ENCODE results near the gene PRICKLE3. TPM values are rescaled to one million over a fixed set of nuclear protein-coding genes. Genes with fewer than 3 reads are reported as not detected.

PRICKLE3 gene
- total RNA-seq, 1 donor from 2014 or later, result 26.5 TPM

DNA sequence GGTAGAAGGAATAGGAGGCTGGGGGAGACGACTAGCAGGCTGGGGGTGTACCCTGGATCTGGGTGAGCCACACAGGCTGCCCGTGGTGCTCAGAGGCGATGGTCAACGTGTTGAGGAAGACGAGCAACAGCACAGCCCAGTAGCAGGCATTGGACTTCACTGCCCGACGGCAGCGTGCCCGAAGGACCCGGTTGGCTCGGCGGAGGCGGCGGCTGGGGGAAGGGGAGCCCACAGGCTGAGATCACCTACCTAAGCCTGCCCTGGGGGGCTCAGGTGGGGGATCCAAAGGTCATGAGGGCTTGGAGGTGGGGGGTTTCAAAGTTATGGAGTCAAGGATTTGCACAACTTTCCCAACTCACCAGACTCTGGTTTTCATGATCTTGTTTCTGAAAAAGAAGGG lies 39.7 kb upstream of the PRICKLE3 start:
- Histone ChIP-seq H3K36me3 (no peaks in the 10 kb centered on the region), H3K9me3 (no peaks in the 10 kb centered on the region), H3K27me3 (no peaks in the 10 kb centered on the region), H3K27ac (no peak overlapping the region), H3K4me1 (no peaks in the 10 kb centered on the region), H3K4me3 (no peak overlapping the region)
- intact Hi-C loops (cut with DNase I), result no loop called here
- TF ChIP-seq POLR2A (IDR thresholded peaks at IDR 0.05) (no peak), POLR2AphosphoS5 (IDR thresholded peaks at IDR 0.05; ENCODE audit: insufficient read depth in 1 of 2, low read depth in 1 of 2) (no peak)
- TF ChIP-seq, protein P1, sequence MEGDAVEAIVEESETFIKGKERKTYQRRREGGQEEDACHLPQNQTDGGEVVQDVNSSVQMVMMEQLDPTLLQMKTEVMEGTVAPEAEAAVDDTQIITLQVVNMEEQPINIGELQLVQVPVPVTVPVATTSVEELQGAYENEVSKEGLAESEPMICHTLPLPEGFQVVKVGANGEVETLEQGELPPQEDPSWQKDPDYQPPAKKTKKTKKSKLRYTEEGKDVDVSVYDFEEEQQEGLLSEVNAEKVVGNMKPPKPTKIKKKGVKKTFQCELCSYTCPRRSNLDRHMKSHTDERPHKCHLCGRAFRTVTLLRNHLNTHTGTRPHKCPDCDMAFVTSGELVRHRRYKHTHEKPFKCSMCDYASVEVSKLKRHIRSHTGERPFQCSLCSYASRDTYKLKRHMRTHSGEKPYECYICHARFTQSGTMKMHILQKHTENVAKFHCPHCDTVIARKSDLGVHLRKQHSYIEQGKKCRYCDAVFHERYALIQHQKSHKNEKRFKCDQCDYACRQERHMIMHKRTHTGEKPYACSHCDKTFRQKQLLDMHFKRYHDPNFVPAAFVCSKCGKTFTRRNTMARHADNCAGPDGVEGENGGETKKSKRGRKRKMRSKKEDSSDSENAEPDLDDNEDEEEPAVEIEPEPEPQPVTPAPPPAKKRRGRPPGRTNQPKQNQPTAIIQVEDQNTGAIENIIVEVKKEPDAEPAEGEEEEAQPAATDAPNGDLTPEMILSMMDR (IDR thresholded peaks at IDR 0.05), result no peak
- no peak for DNase-seq (ENCODE audit: extremely low spot score in 2 of 2)

DNA sequence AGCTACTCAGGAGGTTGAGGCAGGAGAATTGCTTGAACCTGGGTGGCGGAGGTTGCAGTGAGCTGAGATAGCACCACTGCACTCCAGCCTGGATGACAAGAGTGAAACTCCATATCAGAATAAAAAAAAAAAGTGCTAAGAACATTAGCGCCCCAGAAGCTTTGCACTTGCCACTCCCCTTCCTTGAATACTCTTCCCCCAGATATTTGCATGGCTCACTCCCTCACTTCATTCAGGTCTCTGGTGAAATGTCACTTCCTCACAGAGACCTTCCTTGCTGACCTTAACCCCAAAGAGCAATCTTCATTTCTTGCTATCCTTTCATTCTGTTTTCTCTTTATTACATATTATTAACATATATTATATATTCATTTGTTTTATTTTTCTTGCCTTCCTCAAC lies 35.7 kb upstream of the PRICKLE3 start:
- H3K27me3 ChIP-seq, result no peaks in the 10 kb centered on the region
- H3K36me3 ChIP-seq, result no peaks in the 10 kb centered on the region
- H3K4me1 ChIP-seq, result no peaks in the 10 kb centered on the region
- no peak overlapping the region for H3K27ac ChIP-seq
- no peak for DNase-seq (ENCODE audit: extremely low spot score in 2 of 2)
- intact Hi-C loops (cut with DNase I), result no loop called here
- TF ChIP-seq POLR2A (IDR thresholded peaks at IDR 0.05), result no peak
- TF ChIP-seq, protein P1 (IDR thresholded peaks at IDR 0.05), result no peak
- no peak for TF ChIP-seq POLR2AphosphoS5 (IDR thresholded peaks at IDR 0.05; ENCODE audit: insufficient read depth in 1 of 2, low read depth in 1 of 2)
- H3K4me3 ChIP-seq, result no peak overlapping the region
- no peaks in the 10 kb centered on the region for H3K9me3 ChIP-seq

GRCh38 chrX:49220100-49220499 lies 33.9 kb upstream of the PRICKLE3 start:
- H3K9me3 ChIP-seq, result no peaks in the 10 kb centered on the region
- no peaks in the 10 kb centered on the region for H3K4me1 ChIP-seq
- H3K36me3 ChIP-seq, result no peaks in the 10 kb centered on the region
- intact Hi-C loops (cut with DNase I), result no loop called here
- no peak overlapping the region for H3K4me3 ChIP-seq
- H3K27me3 ChIP-seq, result no peaks in the 10 kb centered on the region
- no peak for DNase-seq (ENCODE audit: extremely low spot score in 2 of 2)
- H3K27ac ChIP-seq, result no peak overlapping the region
- TF ChIP-seq POLR2AphosphoS5 (IDR thresholded peaks at IDR 0.05; ENCODE audit: insufficient read depth in 1 of 2, low read depth in 1 of 2) (no peak), POLR2A (IDR thresholded peaks at IDR 0.05) (no peak)

GRCh38 chrX:49214996-49215526 lies 28.9 kb upstream of the PRICKLE3 start:
- Histone ChIP-seq H3K27me3 (no peaks in the 10 kb centered on the region), H3K4me1 (no peaks in the 10 kb centered on the region), H3K4me3 (no peak overlapping the region), H3K27ac (no peak overlapping the region), H3K36me3 (no peaks in the 10 kb centered on the region), H3K9me3 (no peaks in the 10 kb centered on the region)
- intact Hi-C loops (cut with DNase I), result no loop called here
- DNase-seq (ENCODE audit: extremely low spot score in 2 of 2), result no peak
- TF ChIP-seq POLR2A (IDR thresholded peaks at IDR 0.05), result no peak
- TF ChIP-seq, protein P1 (IDR thresholded peaks at IDR 0.05), result no peak
- TF ChIP-seq POLR2AphosphoS5 (IDR thresholded peaks at IDR 0.05; ENCODE audit: insufficient read depth in 1 of 2, low read depth in 1 of 2), result no peak

DNA sequence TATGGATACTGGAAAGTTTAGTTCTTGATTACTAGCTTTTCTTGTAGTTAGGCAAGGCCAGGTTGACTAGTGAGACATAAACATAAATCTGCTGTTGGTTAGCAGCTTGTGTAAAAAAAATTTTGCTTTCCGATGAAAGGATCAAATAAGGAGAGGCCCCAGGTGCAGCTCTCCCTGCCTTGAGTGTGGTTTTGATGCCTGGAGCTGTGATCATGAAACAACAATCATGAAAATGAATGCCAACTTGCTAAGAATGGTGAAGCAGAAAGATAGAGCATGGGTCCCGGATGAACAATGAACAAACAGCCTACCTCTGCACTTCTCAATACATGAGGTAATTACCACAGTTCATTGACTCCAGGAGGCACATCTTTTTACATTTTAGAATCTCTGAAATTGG lies 28.2 kb upstream of the PRICKLE3 start:
- Histone ChIP-seq H3K4me1 (no peaks in the 10 kb centered on the region), H3K4me3 (no peak overlapping the region), H3K36me3 (no peaks in the 10 kb centered on the region), H3K9me3 (no peaks in the 10 kb centered on the region), H3K27me3 (no peaks in the 10 kb centered on the region), H3K27ac (no peak overlapping the region)
- no peak for DNase-seq (ENCODE audit: extremely low spot score in 2 of 2)
- TF ChIP-seq POLR2A (IDR thresholded peaks at IDR 0.05), result no peak
- intact Hi-C loops (cut with DNase I), result no loop called here

DNA sequence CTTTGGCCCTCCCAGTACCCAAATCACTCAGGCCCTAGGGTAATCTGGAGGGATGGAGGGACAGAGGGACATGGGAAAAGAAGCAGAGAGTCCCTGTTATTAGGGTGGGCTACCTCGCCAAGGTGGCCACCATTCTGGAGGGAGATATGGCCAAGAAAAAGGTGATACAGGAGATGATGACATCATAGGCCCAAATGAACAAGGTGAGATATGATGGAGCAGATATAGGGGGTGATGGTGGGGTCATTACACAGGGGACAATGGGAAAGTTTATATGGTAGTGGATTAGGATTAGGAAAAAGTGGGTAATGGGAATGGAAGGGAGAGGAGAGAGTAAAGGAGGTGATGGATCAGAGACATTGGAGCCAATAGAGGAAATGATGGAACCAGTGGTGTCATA lies 26.7 kb upstream of the PRICKLE3 start:
- Histone ChIP-seq H3K4me3 (no peak overlapping the region), H3K27me3 (no peaks in the 10 kb centered on the region), H3K9me3 (no peaks in the 10 kb centered on the region), H3K36me3 (no peaks in the 10 kb centered on the region), H3K27ac (no peak overlapping the region), H3K4me1 (no peaks in the 10 kb centered on the region)
- TF ChIP-seq, protein P1 (IDR thresholded peaks at IDR 0.05), result no peak
- TF ChIP-seq POLR2AphosphoS5 (IDR thresholded peaks at IDR 0.05; ENCODE audit: insufficient read depth in 1 of 2, low read depth in 1 of 2) (no peak), POLR2A (IDR thresholded peaks at IDR 0.05) (no peak)
- DNase-seq (ENCODE audit: extremely low spot score in 2 of 2), result no peak
- intact Hi-C loops (cut with DNase I), result no loop called here
